Measurements from ENCODE around the gene RNF13. TPM values are rescaled to one million over a fixed set of nuclear protein-coding genes. Genes with fewer than 3 reads are reported as not detected.

RNF13 gene
- total and polyA plus RNA-seq, 2 of the 4 experiments (the other 2 are of a cell fraction) = 12.8 to 29.8 TPM

DNA sequence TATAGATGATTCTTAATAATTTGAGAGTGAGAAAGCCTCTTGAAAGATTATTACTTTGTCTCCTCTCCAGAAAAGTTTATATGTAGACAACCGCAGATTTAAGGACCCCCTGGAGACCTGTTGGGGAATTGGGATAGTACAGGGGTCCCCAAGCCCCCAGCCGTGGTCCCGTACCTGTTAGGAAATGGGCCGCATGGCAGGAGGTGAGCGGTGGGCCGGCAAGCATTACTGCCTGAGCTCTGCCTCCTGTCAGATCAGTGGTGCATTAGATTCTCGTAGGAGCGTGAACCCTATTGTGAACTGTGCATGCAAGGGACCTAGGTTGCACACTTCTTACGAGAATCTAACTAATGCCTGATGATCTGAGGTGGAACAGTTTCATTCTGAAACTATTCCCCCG lies 79.4 kb downstream of the RNF13 start:
- Histone ChIP-seq H2AK9ac (replicated peaks; ENCODE audit: low read depth, low read length, poor library complexity) (no peak overlapping the region), H3K18ac (ENCODE audit: low read depth, low read length) (no peak overlapping the region), H2BK5ac (ENCODE audit: low read depth, low read length, poor library complexity, severe bottlenecking) (no peak overlapping the region), H4K8ac (ENCODE audit: low read depth in 2 of 2, low read length in 2 of 2) (no peak overlapping the region), H2BK15ac (ENCODE audit: low read depth, low read length) (no peak overlapping the region), H3K27me3 (ENCODE audit: control insufficient read depth, insufficient read depth, low read length) (no peaks in the 10 kb centered on the region), H3K9ac (ENCODE audit: low read depth, low read length) (no peak overlapping the region), H2AFZ (replicated peaks; ENCODE audit: low read length, poor library complexity) (no peak overlapping the region), H3K27ac (ENCODE audit: insufficient read depth, low read length) (no peak overlapping the region), H3K79me1 (ENCODE audit: low read depth in 1 of 2, low read length in 2 of 2) (no peaks in the 10 kb centered on the region), H3K36me3 (ENCODE audit: control insufficient read depth, insufficient read depth, low read length) (no peaks in the 10 kb centered on the region), H3K4me3 (ENCODE audit: insufficient read depth, low read depth, low read length) (no peak overlapping the region), H2AK5ac (ENCODE audit: low read depth, low read length) (no peak overlapping the region), H4K20me1 (ENCODE audit: insufficient read depth, low read length) (no peaks in the 10 kb centered on the region), H3K56ac (ENCODE audit: extremely low read depth, insufficient read depth, low read length) (no peak overlapping the region), H2BK120ac (ENCODE audit: low read depth, low read length) (no peak overlapping the region), H3K4ac (ENCODE audit: low read depth, low read length) (no peak overlapping the region), H3K23ac (ENCODE audit: low read depth, low read length) (no peak overlapping the region), H4K91ac (ENCODE audit: insufficient read depth, low read depth, low read length) (no peak overlapping the region), H2BK20ac (ENCODE audit: low read depth, low read length) (no peak overlapping the region), H3K4me2 (ENCODE audit: low read depth, low read length) (no peak overlapping the region), H3K14ac (replicated peaks; ENCODE audit: low read depth, low read length) (no peak overlapping the region), H3K9me1 (ENCODE audit: insufficient read depth, low read length) (no peaks in the 10 kb centered on the region), H4K5ac (ENCODE audit: low read depth, low read length) (no peak overlapping the region), H3K4me1 (ENCODE audit: control insufficient read depth, insufficient read depth, low read length) (no peaks in the 10 kb centered on the region), H3K9me3 (ENCODE audit: control insufficient read depth, insufficient read depth, low read length) (no peaks in the 10 kb centered on the region)
- no TSS peak for BruUV-seq (replicated peaks)
- intact Hi-C loops (cut with micrococcal nuclease) (no loop called here), dilution Hi-C loops (cut with HindIII; ENCODE audit: low sequenced_read_pairs, unreplicated experiment) (no loop called here), in situ Hi-C loops (cut with MboI; ENCODE audit: low sequenced_read_pairs) (no loop called here)
- no peak for ATAC-seq (ENCODE audit: low read depth)
- WGBS, 2 experiments (ENCODE audit: extremely low coverage in 2 of 2, insufficient read length in 1 of 2) = 100% methylated on average over 2 of the region's 10 CpGs; no CpG with 5 or more reads in 1 of the 2 experiments
- no peak for TF ChIP-seq MAFK (IDR thresholded peaks at IDR 0.05; ENCODE audit: low read depth, low read length)
- TF ChIP-seq, protein P1, sequence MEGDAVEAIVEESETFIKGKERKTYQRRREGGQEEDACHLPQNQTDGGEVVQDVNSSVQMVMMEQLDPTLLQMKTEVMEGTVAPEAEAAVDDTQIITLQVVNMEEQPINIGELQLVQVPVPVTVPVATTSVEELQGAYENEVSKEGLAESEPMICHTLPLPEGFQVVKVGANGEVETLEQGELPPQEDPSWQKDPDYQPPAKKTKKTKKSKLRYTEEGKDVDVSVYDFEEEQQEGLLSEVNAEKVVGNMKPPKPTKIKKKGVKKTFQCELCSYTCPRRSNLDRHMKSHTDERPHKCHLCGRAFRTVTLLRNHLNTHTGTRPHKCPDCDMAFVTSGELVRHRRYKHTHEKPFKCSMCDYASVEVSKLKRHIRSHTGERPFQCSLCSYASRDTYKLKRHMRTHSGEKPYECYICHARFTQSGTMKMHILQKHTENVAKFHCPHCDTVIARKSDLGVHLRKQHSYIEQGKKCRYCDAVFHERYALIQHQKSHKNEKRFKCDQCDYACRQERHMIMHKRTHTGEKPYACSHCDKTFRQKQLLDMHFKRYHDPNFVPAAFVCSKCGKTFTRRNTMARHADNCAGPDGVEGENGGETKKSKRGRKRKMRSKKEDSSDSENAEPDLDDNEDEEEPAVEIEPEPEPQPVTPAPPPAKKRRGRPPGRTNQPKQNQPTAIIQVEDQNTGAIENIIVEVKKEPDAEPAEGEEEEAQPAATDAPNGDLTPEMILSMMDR (conservative IDR thresholded peaks at IDR 0.05; ENCODE audit: low read depth, low read length) = no peak
- no peak for TF ChIP-seq RCOR1 (IDR thresholded peaks at IDR 0.05; ENCODE audit: insufficient replicate concordance, low read length)
- TF ChIP-seq POLR2A (IDR thresholded peaks at IDR 0.05; ENCODE audit: low read depth, low read length) = no peak
- no peak for TF ChIP-seq NFE2L2 (IDR thresholded peaks at IDR 0.05; ENCODE audit: low read depth, low read length)
- TF ChIP-seq RFX5 (IDR thresholded peaks at IDR 0.05; ENCODE audit: low read depth, low read length) = no peak
- no peak for TF ChIP-seq SMC3 (IDR thresholded peaks at IDR 0.05; ENCODE audit: low read depth, low read length)
- TF ChIP-seq, protein P2, sequence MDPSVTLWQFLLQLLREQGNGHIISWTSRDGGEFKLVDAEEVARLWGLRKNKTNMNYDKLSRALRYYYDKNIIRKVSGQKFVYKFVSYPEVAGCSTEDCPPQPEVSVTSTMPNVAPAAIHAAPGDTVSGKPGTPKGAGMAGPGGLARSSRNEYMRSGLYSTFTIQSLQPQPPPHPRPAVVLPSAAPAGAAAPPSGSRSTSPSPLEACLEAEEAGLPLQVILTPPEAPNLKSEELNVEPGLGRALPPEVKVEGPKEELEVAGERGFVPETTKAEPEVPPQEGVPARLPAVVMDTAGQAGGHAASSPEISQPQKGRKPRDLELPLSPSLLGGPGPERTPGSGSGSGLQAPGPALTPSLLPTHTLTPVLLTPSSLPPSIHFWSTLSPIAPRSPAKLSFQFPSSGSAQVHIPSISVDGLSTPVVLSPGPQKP (IDR thresholded peaks at IDR 0.05; ENCODE audit: borderline replicate concordance, low read depth, low read length) = no peak
- TF ChIP-seq BHLHE40 (IDR thresholded peaks at IDR 0.05; ENCODE audit: low read depth, low read length) = no peak
- TF ChIP-seq, protein P3, sequence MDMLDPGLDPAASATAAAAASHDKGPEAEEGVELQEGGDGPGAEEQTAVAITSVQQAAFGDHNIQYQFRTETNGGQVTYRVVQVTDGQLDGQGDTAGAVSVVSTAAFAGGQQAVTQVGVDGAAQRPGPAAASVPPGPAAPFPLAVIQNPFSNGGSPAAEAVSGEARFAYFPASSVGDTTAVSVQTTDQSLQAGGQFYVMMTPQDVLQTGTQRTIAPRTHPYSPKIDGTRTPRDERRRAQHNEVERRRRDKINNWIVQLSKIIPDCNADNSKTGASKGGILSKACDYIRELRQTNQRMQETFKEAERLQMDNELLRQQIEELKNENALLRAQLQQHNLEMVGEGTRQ (IDR thresholded peaks at IDR 0.05; ENCODE audit: low read depth, low read length) = no peak
- no peak for TF ChIP-seq FOS (IDR thresholded peaks at IDR 0.05; ENCODE audit: low read depth, low read length)
- no peak for TF ChIP-seq RAD21 (IDR thresholded peaks at IDR 0.05; ENCODE audit: low read length)
- ChIA-PET CTCF (no interaction called here), POLR2A (ENCODE audit: unreplicated experiment) (no interaction called here)
- no peak for DNase-seq

All from IMR-90 (cell line).